ENCODE data around the gene NAV2.

- TF ChIP-seq, protein P1, sequence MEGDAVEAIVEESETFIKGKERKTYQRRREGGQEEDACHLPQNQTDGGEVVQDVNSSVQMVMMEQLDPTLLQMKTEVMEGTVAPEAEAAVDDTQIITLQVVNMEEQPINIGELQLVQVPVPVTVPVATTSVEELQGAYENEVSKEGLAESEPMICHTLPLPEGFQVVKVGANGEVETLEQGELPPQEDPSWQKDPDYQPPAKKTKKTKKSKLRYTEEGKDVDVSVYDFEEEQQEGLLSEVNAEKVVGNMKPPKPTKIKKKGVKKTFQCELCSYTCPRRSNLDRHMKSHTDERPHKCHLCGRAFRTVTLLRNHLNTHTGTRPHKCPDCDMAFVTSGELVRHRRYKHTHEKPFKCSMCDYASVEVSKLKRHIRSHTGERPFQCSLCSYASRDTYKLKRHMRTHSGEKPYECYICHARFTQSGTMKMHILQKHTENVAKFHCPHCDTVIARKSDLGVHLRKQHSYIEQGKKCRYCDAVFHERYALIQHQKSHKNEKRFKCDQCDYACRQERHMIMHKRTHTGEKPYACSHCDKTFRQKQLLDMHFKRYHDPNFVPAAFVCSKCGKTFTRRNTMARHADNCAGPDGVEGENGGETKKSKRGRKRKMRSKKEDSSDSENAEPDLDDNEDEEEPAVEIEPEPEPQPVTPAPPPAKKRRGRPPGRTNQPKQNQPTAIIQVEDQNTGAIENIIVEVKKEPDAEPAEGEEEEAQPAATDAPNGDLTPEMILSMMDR (IDR thresholded peaks at IDR 0.05), result no peak
- TF ChIP-seq POLR2A (IDR thresholded peaks at IDR 0.05), result no peak
Measured at GRCh38 chr11:20030472-20030871, 317.8 kb downstream of the NAV2 start.
